Left cardiac atrium (tissue), 4 donors: ENCODE measurements around the gene LRCH1. TPM values are rescaled to one million over a fixed set of nuclear protein-coding genes. Genes with fewer than 3 reads are reported as not detected.

Experiments
- ATAC-seq, 2 donors: fragments of 200-7000 bp; cut with Tn5 transposase; one replicate each; pipeline ENCODE4 v1.9.1; 2020; ENCODE audit warnings: mild to moderate bottlenecking in 2 of 2, moderate library complexity in 2 of 2
- DNase-seq: peaks from one replicate; pipeline ENCODE4 v3.0.0-alpha.2; 2020
- intact Hi-C, 2 donors: fragments of 100-400 bp; cut with DNase I; formaldehyde crosslinking; loops; one replicate each; pipeline versions ENCODE4 v1.14.1 to v1.15.1; 2022 to 2023
- total RNA-seq, 2 donors: library from RNA; stranded (reverse); fragmentation: NEBNext Ultra II Directional; extraction: Animal tissue kit (Norgen Biotek cat#: 25700); gene quantifications; one replicate each; pipeline ENCODE4 v1.2.1, GENCODE V29; 2021
- donor health status: DM: no; HTN: yes; CAD: no.
- donor health status: DM: no; HTN: yes; CAD: no; lungs with severe emphysema.
- donor health status: DM: yes; HTN: yes; CAD: no.
- donor health status: Dilated cardiomyopathy.

Gene LRCH1
- total RNA-seq, 2 donors from 2014 or later: 10.8 to 13.7 TPM

DNA sequence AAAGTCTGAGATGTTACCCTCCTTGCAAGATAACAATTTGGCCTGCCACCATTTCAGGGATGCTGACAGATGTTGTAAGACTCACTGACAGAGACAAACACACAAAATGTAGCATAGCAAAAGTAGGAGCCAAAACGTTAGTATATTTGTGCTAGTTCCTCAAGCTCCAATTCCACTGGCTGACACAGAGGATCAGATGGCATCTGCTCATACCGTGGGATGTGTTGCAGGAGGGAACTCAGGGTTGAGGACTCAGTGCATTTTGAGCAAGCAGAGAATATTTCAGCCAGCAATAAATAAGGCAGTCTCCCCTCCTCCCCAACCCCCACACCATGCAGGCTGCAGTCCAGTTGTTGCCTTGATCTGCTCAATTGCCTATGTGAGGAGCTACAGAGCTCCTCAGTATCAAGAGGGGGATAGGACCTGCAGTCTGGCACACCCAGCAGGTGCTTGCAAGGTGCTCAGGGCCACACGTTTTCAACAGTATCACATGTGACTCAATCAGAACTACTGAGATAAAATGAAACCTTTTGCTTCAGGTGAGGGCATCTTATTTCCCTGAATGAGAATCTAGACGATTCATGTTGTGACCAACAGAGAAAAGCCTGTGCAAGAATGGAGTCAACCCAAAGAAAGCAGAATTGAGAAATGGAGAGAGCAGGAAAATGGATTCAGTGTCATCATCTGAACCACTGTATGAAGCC lies 23.6 kb upstream of the LRCH1 start:
- no peak for ATAC-seq
- DNase-seq: no peak
- intact Hi-C loops: no loop called here

DNA sequence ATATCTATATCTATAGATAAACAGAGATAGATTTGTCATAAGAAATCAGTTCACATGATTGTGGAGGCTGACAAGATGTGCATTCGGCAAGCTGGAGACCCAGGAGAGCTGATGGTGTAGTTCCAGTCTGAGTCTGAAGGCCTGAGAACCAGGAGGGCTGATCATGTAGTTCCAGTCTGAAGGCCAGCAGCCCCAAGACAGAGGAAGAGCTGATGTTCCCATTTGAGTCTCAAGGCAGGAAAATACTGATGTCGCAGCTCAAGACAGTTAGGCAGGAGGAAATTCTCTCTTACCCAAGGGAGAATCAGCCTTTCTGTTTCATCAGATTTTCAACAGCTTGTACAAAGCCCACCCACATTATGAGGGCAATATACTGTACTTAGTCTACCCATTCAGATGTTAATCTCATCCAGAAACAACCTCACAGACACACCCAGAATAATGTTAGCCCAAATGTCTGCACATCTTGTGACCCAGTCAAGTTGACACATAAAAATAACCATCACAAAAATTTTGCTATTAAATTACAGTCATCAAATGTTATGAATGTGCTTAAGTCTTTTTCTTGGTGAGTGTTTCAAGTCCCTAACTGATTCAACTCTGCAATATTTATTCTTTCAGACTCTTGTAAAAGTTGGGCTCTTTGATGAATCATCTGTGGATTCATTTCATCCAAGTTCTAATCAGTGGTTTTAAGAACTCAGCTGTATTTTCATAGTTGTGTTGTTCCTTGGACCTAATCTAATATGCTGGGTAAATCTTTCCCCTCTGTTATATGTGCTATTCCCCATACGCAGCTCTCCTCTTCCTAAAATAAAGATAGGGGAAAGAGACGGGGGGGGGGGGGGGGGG lies 22.7 kb upstream of the LRCH1 start:
- ATAC-seq: peak in 1 of 2 donors; percentile 76

DNA sequence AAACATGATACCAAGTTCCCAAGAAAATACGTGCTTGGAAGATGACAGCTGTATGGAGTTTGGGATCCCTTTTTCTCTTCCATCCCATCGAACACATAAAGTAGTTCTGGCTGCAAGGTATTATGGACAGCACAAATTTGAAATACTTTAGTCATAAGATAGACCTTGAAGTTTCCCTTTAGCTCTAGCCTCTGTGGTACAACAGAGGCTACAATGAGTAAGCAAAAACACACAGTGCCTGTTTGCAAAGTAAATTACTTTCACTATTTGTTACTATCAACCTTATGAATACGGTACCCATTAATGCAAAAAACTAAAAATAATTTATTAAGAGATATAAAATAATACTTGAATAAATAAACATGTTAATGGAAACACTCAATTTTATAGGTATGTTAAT lies 21.0 kb upstream of the LRCH1 start:
- intact Hi-C loops: no loop called here
- no peak for DNase-seq
- ATAC-seq: no peak

More for the DNA sequence above, 22.7 kb upstream of the LRCH1 start:
- no peak for DNase-seq
- intact Hi-C loops: no loop called here

DNA sequence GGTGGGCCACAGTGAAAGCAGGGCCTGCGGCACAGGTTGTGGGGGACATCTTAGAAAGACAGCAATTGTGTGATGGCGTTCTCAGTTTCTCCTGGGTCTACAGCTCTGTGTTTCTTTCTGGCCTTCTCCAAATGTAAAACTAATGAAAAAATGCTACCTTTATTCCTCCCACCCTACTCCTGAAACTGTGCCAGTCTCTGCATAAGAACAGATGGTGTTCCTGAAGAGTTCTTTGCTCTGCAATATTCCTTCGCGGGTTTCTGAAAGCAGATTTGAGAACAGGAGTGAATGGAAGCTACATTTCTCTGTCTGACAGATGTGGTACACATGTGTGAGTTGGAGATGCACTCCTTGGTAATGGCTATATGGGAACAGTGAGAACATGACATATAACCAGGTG lies 18.0 kb upstream of the LRCH1 start:
- ATAC-seq (no peak), DNase-seq (no peak)
- intact Hi-C loops: no loop called here

DNA sequence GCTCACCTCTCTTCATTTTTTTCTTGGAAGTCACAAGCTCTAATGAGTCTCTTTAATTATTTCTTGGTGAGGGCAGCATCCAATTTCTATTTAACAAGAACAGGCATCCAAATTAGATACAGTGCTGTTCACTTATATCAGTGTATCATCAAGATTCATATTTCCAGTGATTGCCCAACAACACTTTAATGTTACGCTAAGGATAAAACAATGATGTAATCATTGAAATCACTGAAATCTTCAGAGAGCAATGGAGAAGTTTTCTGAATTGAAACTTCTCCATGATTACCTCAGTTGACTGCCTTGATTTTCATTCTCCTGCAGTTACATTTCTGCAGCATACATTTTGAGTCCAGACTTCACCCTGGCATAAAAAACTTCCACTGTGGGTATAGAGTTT lies 17.1 kb upstream of the LRCH1 start:
- DNase-seq: no peak
- intact Hi-C loops: no loop called here
- no peak for ATAC-seq

DNA sequence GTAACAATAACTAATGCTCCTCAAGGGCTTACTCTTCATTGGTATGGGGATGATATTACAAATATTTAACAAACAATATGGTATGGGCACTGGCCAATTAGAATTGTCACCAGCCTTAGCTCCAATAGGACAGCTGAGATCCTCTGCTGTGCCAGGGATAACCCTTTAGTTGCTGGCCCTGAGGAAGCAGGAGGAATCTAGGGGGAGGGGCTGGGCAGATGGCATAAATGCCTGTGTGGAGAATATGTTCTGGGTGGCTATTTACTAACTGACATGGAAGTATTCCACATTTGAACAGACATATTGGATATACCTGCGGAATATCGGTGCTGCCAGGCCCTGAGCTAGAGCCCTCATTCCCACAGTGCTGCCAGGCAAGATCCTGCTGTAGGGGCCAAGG lies 16.6 kb upstream of the LRCH1 start:
- intact Hi-C loops: no loop called here
- ATAC-seq (no peak), DNase-seq (no peak)

DNA sequence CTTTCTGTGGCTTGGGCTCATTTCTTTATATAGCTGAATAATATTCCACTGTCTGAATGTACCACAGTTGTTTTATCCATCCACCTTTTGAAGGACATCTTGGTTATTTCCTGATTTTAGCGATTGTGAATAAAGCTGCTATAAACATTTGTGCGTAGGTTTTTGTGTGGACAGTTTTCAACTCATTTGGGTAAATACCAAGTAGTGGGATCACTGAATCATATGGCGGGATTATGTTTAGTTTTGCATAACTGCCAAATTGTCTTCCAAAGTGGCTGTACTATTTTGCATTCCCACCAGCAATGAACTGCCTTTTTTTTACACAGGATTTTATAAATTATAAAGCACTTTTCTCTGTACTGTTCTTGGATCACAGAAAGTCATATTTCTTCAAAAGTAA lies 13.7 kb upstream of the LRCH1 start:
- DNase-seq (no peak), ATAC-seq (no peak)
- intact Hi-C loops: no loop called here

DNA sequence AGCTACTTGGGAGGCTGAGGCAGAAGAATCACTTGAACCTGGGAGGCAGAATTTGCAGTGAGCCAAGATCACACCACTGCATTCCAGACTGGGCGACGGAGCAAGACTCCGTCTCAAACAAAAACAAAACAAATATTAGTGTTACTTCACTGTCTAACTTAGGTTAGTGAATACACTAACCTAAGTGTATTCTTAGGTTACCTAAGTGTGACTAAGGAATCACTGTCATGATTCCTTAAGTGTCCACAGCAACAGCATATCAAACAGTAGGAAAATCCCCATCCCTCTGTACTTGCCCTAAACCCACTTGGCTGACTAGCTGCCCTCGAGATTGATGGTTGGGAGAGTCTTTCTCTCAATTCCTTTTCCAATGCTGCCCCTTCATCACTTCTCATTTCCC lies 11.8 kb upstream of the LRCH1 start:
- no peak for DNase-seq
- intact Hi-C loops: no loop called here
- ATAC-seq: no peak

DNA sequence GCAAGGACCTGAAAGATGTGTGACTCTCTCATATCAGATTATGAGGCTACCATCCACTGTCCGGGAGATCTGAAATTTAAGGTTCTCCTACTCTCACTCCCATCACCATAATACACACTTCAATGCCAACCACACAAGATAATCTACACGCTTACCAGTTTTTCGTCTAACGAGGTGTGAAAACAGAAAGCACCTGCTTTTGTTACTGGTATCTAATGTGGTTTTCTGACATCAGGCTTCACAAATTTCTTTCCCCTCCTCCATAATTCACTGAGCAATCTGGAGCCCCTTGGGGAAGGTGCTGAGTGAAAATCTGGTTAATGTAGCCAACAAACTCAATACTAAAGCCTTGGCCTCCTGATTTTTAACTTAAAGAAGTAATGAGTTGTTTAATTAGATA lies 10.1 kb upstream of the LRCH1 start:
- intact Hi-C loops: no loop called here
- DNase-seq: no peak
- ATAC-seq: no peak

DNA sequence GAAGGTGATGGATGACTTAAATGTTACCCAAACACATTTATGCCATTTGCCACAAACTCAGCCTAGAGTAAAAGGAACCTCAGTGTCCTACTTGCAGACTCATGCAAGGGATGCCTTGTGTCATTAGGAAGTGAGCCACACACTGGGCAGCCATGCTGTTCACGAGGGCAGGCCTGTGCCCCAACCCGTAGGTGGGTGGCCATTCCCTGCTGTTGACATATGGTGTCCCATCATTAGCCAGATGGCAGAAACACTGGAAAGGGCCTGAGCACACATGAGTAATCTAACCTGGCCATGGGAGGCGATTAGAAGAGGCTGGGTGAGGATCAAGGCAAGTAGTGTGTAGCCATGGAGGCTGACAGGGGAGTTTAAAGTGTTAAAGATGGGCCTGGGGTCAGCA lies 9.7 kb upstream of the LRCH1 start:
- ATAC-seq (no peak), DNase-seq (no peak)
- intact Hi-C loops: no loop called here

DNA sequence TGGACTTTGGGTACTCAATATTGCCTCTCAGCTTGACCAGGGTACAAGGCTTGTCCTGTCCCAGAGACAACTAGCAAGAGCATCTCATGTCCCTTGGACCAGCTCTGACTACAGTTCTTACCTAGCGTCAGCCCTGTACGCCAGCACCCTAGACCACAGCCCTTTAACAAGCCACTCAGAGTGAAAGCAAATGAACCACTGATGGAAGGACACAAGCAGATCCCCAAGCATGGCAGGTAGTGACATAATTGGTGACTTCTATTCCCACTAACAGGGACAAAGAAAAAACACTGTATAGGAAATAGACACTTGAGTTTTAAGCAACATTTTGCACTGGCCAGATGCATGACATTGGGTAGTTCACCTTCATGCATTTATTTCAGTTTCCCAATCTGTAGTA lies 8.8 kb upstream of the LRCH1 start:
- ATAC-seq: no peak
- intact Hi-C loops: no loop called here
- DNase-seq: no peak

DNA sequence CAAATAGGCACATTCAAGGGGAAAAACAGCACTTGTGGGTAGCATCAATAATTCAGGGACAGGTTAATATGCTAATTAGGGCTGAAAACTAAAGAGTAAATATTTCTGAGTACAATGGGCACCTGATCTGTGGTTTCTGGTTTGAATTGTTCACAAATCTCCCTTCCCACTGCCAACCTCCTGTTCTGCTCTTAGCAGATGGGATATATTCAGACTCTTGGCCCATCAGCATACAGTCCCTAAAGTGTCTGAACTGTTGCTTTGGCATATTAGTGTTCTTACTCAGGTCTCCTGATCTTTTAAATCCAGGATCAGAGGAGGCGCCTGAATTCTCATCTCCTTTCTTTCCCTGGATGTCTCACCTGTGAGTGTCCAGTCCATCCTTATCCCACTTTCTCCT lies 8.2 kb upstream of the LRCH1 start:
- DNase-seq: no peak
- intact Hi-C loops: no loop called here
- ATAC-seq: no peak

DNA sequence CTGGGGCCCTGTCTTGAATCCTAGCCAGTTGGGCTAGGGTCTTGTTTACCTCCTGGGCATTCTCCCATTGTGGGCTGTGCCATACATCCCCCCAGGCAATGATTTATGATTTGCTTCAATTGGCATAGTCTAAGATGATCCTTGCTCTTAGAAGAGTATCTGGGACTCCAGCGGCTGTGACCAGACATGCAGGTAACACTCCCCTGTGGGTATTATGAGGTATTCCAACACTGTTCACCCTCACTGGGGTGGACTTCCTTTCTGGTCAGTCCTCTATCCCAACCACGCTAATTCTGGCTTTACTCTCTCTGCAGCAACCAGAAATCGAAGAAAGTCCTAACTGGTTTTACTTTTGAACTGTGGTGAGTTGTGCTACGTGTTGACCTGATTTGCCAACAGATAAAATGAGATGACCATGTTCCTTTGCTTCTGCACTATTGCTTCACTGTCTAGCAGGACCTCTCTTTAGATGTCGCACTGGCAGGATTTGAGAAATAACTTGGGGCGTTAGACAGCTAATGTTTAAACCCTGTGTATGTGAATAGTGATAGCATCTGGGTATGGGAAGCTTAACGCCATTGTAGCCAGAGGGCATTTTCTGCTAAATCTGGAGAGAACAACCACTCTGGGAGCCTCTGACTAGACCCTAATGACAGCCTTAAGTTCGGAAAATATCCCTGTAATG lies 6.7 kb upstream of the LRCH1 start:
- no peak for ATAC-seq
- intact Hi-C loops: no loop called here
- no peak for DNase-seq

DNA sequence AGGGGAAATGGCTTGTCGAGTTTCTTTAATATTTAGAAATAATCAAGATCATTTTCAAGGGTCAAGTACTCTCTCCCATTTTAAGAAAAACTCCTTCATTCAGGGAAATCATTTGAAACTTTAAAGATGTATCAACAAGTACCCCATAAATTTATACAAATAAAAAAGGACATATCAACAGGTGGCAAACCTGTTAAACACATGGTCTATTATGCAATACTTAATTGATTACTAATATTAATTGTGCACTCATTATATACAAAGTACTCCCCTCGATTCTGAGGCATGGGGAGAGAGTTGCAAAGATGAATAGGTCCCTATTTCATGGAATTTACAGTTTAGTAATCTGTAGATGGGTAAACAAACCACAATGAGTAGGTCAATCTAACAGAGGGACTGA lies 2.1 kb upstream of the LRCH1 start:
- intact Hi-C loops: loop anchor here (2.0 to 10.0 kb wide), 5 partner anchors 54 to 166 kb away; no protein-coding TSS in a partner anchor
- ATAC-seq (no peak), DNase-seq (no peak)

DNA sequence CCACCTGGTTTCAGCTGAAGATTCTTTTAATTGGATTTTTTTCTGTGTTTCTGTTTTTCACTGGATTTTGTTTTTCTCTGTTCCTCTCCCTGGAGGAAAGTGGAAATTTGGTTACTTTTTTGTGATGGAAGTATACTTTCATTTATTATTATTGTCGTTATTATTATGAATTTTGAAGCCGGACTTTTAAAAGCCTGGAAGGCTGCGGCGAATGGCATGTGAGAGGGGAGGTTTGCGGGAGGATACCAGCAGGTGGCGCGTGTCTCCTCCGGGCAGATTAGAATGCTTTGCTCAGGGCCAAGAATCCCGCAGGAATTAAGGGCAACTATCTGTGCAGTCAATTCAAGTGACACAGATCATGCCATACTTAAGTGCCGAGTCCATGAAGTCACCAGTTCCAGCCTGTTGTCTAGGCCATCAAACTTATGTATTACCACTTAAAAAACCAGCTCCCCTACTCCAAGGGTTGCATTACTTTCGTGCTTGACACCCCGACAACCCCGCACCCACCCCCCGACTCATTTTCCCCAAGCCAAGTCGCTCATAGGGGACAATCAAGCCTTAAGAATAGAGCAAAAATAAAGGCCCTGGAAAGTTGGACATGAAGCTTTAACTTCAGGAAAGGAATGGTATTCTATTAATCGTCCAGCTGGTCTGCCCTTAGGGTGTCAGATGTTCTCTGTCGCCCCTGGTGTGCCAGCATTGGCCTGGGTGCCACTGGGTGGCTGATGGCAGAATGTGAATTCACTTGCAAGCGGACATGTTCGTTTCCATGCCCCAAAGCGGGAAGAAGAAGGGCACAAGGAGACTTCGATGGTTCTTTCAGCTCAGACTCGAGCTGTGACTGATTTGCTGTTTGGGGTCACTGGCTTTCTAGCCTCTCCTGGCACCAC lies 1.3 kb upstream of the LRCH1 start:
- peak; percentile 38 to 49 for ATAC-seq

DNA sequence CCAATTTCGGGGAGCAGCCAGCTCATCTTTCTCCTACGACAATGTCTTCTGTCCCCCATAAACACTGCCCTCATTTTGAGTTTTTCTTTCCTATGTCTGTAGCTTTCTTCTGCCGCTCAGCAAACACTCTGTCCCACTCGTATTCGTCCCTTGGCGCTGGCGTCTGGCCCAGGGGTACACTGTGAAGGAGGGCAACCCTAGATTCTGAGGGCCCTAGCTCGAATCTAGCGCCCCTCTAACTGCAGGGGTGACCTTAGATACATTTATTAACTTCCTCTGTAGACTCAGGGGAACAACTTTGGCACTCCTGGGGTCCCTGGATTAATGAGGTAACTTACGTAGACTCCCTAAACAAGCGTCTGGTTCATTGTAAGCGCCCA lies 677 bp upstream of the LRCH1 start:
- DNase-seq: peak; percentile 33
- intact Hi-C loops: loop anchor here (2.0 to 10.0 kb wide), 5 partner anchors 53 to 169 kb away; no protein-coding TSS in a partner anchor
- ATAC-seq: no peak

More for the DNA sequence above, 1.3 kb upstream of the LRCH1 start:
- intact Hi-C loops: loop anchor here (2.0 to 10.0 kb wide), 6 partner anchors 53 to 169 kb away; no protein-coding TSS in a partner anchor
- DNase-seq: peak; percentile 88

DNA sequence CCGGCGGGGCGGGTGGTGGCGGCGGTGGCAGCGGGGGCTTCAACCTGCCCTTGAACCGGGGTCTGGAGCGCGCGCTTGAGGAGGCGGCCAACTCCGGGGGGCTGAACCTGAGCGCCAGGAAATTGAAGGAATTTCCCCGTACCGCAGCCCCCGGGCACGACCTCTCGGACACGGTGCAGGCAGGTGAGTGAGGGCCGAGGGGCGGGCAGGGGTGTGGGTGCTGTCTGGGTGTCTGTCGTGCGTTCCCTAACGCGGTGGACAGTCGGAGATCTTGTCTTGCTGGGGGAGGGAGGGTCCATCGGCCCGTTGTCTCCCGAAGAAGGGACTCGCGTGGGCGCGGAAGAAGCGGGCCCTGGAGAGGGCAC lies 533 bp downstream of the LRCH1 start:
- intact Hi-C loops: loop anchor here (2.0 to 10.0 kb wide), 5 partner anchors 51 to 167 kb away; no protein-coding TSS in a partner anchor
- ATAC-seq (peak; percentile 8 to 11), DNase-seq (no peak)

DNA sequence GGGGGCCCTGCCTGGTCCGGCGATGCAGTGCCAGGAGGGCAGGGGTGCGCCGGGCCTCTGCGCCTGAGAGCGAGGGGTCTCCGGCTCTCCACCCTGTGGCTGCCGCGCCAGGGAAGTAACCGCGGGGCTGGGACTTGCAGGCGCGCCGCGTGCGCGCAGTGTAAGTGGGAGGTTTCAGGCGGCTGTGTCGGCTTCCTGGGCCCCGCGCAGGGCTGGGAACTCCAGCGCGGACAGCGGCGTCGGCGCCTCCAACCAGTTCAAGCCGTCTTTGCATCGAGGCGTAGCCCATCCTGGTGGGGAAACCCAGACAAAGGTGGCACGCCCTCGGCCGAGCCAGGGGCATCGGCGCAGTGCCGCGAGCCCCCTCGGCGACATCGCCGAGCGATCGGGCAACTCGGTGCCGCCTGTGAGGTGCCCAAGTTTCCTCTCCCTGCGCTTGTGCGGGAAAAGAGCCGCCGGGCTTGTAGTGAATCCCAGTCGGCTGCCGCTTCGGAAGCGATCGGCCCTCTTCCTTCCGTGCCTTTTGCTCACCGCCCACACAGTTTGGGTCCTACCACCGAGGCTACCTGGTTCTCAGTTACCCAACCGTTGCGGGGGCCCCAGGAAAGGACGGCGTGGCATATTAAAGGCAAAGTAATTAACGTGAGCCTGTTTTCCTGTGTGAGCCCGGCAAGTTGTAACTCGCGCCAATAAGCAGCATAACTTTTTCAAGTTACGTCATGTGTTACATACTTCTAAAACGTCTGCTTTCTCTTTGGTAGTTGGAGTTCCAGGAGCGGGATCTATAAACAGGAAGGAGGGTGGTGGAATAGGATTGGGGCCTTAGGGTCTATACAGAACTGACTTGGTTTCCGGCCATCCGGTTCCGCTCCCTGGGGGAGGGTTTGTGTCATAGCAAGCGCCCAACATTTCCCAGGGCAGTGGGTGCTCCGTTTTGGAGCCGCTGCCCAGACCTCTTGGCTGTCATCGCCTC lies 1.2 kb downstream of the LRCH1 start:
- intact Hi-C loops: loop anchor here (2.0 to 10.0 kb wide), 5 partner anchors 51 to 167 kb away; no protein-coding TSS in a partner anchor
- DNase-seq (peak; percentile 70), ATAC-seq (peak; percentile 77 to 82)
